T follicular helper cell (primary cell): Measurements from ENCODE around the gene PARD3.
"Not testable (repeated sequence)": the region's sequence is repeated elsewhere in the genome, so short reads cannot be mapped to it uniquely, and the experiment has no call there.

Experiments
- DNase-seq: peaks from one replicate; pipeline ENCODE4 v3.0.0-alpha.2; 2020; ENCODE audit warnings: low read depth
- total RNA-seq, 2 experiments: gene quantifications; one replicate each; lab custom pipeline; 2026; lab: John Stamatoyannopoulos, UW

The PARD3 gene
- 0.26 to 0.42 reads per million in 2 experiments for total RNA-seq

- no peak for DNase-seq
Measured at GRCh38 chr10:34815185-34816084, at the start of gene PARD3. Gene PARD3 (minus strand): TSS chr10:34815296. CDS start chr10:34814995, 301 bp downstream.

DNA sequence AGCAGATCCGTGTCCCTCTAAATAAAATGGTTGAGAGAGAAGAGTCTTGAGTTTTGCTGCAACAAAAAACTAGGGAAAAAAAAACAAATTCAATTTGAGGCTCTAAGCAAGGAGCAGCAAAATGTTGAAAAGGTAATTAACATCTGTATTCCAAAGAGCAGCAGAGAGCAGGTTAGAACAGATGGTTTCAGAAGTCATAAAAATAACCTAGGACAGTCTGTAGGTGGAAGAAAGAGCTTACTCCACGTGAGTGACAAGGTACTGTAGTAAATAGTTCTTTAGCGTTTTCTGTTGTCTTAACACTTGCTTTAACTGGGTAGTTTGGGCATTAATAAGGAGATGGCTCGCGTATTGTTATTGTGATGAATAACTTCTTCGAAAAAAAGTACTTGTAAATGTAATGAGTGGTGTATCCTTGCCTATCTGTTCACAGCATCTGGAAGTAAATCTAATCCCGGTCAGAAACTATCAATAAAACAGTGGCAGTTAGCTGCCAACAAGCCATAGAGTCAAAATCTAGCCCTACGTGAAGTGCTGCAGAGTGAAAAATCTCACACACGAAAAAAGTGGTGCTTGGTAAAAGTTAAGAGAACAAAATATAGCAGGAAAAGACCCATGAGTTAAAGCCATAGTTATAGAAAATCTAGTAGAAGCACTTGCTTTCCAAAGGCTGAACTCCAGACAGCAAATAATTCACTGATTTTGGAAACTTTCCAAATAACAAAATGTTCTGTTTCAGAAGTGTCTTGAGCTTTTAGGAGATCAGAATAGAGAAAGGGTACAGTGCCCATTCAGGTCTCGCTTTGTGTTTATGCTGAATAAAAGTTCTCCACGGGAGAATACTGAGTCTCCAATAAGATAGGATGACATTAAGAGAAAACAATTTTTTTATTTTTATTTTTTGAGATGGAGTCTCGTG lies 49.3 kb upstream of the PARD3 start:
- no peak for DNase-seq

DNA sequence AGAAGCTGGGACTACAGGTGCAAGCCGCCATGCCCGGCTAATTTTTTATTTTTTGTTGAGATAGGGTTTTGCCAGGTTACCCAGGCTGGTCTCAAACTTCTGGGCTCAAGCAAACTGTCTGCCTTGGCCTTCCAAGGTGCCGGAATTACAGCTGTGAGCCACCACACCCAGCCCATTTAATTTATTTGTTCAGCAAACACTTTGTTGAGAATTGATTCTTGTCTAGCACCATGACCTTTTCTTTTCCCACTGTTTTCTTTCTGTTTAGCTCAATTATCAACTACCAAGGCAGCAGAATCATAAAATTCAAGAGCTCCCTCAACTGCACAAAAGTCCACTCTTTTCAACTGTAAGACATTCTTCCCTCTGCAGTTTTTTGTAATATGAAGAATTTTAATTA lies 47.8 kb upstream of the PARD3 start:
- DNase-seq: no peak

GRCh38 chr10:34861293-34862021 lies 46.4 kb upstream of the PARD3 start:
- DNase-seq: no peak

- no peak for DNase-seq
Measured at GRCh38 chr10:34859170-34859569, 44.1 kb upstream of the PARD3 start.

- DNase-seq: no peak
Measured at GRCh38 chr10:34858003-34858402, 42.9 kb upstream of the PARD3 start.

- DNase-seq: no peak
Measured at GRCh38 chr10:34854147-34854601, 39.1 kb upstream of the PARD3 start.

DNA sequence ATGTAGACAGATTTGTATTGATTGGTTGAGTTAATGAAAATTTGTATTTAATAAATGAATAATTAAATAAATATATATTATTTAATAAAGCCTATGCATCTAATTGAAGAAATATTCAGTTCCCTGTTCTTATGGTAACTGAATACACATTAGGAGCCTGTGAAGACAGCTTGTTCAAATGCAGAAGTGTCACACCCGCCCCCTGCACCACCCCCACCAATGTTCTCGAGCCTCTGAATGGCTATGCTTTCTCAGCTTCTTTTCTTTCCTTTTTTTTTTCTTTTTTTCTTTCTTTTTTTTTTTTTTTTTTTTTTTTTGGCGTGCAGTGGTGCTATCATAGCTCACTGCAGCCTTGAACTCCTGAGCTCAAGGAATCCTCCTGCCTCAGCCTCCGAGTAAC lies 38.3 kb upstream of the PARD3 start:
- no peak for DNase-seq

GRCh38 chr10:34850558-34850957 lies 35.5 kb upstream of the PARD3 start:
- DNase-seq: no peak

- no peak for DNase-seq
Measured at GRCh38 chr10:34850036-34850435, 34.9 kb upstream of the PARD3 start.

DNA sequence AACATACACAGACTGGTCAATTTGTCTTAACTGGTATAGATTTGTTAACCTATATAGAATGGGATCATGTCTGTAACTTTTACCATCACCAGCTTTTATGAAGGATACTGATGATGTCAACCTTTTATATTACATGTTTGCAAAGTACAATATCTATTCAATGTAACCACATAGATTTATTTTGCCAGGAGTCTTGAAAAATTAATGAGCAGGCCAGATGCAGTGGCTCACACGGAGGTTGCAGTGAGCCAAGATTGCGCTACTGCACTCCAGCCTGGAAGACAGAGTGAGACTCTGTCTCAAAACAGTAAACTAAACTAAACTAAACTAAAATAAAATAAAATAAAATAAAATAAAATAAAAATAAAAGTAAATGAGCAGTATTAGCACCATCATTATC lies 30.0 kb upstream of the PARD3 start:
- DNase-seq: no peak

DNA sequence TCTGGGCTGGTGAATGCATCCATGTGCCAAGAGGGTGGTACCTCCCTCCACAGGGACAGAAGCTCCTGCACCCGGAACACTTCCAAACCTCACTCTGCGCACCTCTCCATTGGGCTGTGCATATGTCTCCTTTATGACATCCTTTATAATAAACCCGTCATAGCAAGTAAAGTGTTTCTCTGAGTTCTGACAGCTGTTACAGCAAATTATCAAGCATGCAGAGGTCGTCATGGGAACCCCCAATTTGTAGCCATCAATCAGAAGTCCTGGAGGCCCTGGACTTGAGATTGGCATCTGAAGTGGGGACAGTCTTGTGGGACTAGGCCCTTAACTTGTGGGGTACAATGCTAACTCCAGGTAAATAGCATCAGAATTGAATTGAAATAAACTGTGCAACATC lies 29.4 kb upstream of the PARD3 start:
- DNase-seq: no peak

DNA sequence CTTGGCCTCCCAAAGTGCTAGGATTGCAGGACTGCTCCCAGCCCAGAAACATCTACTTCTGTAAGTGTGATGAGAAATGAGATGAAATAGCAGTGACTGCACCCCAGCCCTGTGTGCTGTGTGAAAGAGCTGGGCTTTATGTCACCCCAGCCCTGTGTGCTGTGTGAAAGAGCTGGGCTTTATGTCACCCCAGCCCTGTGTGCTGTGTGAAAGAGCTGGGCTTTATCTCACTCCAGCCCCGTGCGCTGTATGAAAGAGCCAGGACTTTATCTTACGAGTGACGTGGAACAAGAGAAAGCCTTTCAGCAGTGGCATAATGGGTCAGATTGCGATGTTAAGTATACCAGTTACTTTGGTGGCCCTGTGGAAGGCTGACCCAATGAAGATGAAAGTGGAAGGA lies 28.4 kb upstream of the PARD3 start:
- not testable (repeated sequence) for DNase-seq

- no peak for DNase-seq
Measured at GRCh38 chr10:34838366-34838900, 23.3 kb upstream of the PARD3 start.

DNA sequence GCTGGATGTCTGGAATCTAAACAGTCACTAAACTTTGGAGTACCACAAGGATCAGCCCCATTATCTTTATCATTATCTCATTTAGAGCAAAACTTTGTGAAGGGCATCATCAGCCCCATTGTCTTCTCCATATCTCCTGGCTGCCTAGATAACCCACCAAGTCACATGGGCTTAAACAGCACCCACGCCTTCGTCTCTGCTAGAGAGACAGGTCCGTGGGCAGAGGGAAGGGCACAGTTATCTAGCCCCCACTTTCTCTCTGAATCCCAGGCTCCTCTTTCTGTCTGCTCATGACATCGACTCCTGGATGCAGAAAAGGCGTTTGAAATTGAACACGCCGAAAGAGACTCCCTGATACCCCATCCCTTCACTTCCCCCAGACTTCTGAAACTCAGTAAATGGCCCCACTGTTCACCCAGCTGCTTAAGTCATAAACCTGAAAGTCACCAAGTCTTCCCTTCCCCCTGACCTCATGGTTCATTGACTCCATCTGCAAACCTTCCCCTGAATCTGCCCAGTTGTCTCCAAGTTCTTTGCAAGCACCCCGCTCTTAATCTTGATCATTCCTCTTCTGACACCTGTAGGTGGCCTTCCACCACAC lies 20.9 kb upstream of the PARD3 start:
- no peak for DNase-seq

GRCh38 chr10:34834274-34834673 lies 19.2 kb upstream of the PARD3 start:
- no peak for DNase-seq

DNA sequence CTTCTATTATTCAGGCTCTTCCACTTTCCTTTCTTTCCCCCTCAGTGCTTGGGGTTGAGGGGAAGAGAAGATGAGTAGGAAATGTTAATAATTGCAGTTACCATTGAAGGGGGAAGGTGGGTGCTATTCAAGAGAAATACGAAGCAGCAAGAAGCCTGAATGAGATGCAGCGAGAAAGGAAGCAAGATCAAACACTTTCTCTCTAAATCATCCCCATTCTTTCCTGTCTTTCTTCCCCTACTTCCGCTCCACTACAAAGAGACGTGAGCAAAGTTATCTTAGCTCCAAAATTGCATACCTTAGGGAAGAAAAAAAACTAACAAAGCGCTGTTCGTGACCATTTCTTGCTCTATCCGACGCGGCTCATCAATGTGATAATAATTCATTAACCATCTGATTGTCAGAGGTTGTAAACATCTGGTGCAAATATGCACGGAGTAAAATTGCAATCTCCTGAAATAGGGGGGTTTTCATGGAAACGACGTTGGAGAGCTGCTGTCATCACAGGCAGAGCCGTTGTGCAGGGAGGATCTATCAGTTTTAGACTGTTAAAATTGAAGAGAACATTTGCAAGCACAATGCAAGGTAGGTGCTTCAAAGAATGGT lies 15.2 kb upstream of the PARD3 start:
- DNase-seq: no peak

- DNase-seq: no peak
Measured at GRCh38 chr10:34826857-34827766, 12.0 kb upstream of the PARD3 start.

GRCh38 chr10:34826221-34826620 lies 11.1 kb upstream of the PARD3 start:
- no peak for DNase-seq

DNA sequence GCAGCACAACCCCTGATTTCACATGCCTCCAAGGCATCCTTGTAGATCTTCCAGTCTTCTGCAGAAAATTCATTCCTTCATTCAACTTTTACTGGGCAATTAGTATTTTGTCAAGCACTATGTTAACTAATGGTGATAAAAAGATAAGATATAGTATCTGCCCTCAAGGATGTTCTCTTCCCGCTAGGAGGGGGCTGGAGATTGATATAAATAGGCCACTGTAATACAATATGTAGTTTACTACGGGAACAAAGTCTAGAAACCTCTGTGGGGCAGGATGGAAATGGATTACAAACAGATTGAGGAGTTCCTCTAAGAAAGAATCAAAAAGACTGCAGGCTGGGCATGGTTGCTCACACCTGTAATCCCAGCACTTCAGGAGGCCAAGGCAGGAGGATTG lies 10.3 kb upstream of the PARD3 start:
- no peak for DNase-seq
